ENCODE data around the gene GULP1. TPM values are rescaled to one million over a fixed set of nuclear protein-coding genes. Genes with fewer than 3 reads are reported as not detected.

The GULP1 gene
- total RNA-seq, 1 experiment from 2014 or later, result 76.0 TPM

DNA sequence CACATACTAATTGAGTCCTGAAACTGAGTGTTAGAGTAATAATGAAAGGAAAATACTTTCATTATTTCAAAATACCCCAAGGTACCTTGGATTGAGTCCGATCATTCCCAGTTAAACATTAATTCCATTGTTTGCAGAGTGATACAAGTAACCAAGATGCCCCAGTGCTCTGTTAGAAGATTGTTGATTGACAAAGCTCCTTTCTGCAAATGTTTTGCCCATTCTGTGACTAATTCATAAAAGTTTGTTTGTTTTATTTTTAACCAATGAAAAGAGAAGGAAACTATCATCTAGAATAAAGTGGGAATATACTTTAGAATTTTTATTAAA lies 124.0 kb downstream of the GULP1 start:
- H3K27me3 ChIP-seq (ENCODE audit: insufficient read depth, low read length), result no peaks in the 10 kb centered on the region
- RAD21 ChIA-PET (ENCODE audit: low non-redundant PET in 1 of 2, low total read pairs in 2 of 2, uncharacterized antibody in 2 of 2, unreplicated experiment in 2 of 2), result no interaction called here
- no peaks in the 10 kb centered on the region for H3K4me1 ChIP-seq (ENCODE audit: control insufficient read depth in 1 of 2, insufficient read depth in 2 of 2, low read length in 2 of 2)
- BruUV-seq (replicated peaks), result no TSS peak
- H3K4me3 ChIP-seq (replicated peaks in 1 of 2; ENCODE audit: low read depth in 1 of 2, low read length in 2 of 2), result no peak overlapping the region
- no peaks in the 10 kb centered on the region for H3K9me3 ChIP-seq (ENCODE audit: control insufficient read depth in 1 of 2, insufficient read depth in 1 of 2, low read depth in 1 of 2, low read length in 2 of 2)
- no peak overlapping the region for H3K9ac ChIP-seq (ENCODE audit: low read length)
- DNase-seq (ENCODE audit: low read depth, low spot score) (no peak), ATAC-seq (no peak)
- CTCF ChIA-PET, result no interaction called here
- H3K79me2 ChIP-seq (ENCODE audit: insufficient read depth, low read length), result peaks cover 18% of the 10 kb centered on the region
- TF ChIP-seq POLR2AphosphoS5 (IDR thresholded peaks at IDR 0.05; ENCODE audit: low read depth, low read length), result no peak
- no peak for TF ChIP-seq FOSL1 (IDR thresholded peaks at IDR 0.05; ENCODE audit: low read depth)
- TF ChIP-seq ZNF274 (IDR thresholded peaks at IDR 0.05; ENCODE audit: low read depth, low read length), result no peak
- TF ChIP-seq EGR1 (IDR thresholded peaks at IDR 0.05; ENCODE audit: low read depth), result no peak
- no peak for TF ChIP-seq JUND (IDR thresholded peaks at IDR 0.05)
- TF ChIP-seq TCF7L2 (IDR thresholded peaks at IDR 0.05; ENCODE audit: borderline replicate concordance, extremely low read depth, insufficient read depth, insufficient read length), result no peak
- TF ChIP-seq RAD21 (IDR thresholded peaks at IDR 0.05; ENCODE audit: low read depth), result no peak
- TF ChIP-seq, protein P1, sequence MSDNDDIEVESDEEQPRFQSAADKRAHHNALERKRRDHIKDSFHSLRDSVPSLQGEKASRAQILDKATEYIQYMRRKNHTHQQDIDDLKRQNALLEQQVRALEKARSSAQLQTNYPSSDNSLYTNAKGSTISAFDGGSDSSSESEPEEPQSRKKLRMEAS (IDR thresholded peaks at IDR 0.05), result no peak
- TF ChIP-seq ELF1 (IDR thresholded peaks at IDR 0.05; ENCODE audit: borderline replicate concordance, low read depth), result no peak
- no peak for TF ChIP-seq ZFX (IDR thresholded peaks at IDR 0.05)
- H4K20me1 ChIP-seq (ENCODE audit: insufficient read depth), result no peaks in the 10 kb centered on the region
- 0 out of 4 replicates have a peak, but pooled peaks cover 0 to 5% of the 10 kb centered on the region in 2 experiments for H3K36me3 ChIP-seq (ENCODE audit: control insufficient read depth in 1 of 2, insufficient read depth in 2 of 2, low read length in 2 of 2)
- intact Hi-C loops (cut with micrococcal nuclease), result no loop called here
- no peak overlapping the region for H2AFZ ChIP-seq (ENCODE audit: low read depth, low read length, poor library complexity, severe bottlenecking)
- no peak overlapping the region for H3K27ac ChIP-seq (ENCODE audit: low read depth, low read length)
- H3K4me2 ChIP-seq (ENCODE audit: low read length), result no peak overlapping the region
- no peaks in the 10 kb centered on the region for H3K9me2 ChIP-seq (ENCODE audit: insufficient read depth)
- POLR2A ChIA-PET, result no interaction called here

DNA sequence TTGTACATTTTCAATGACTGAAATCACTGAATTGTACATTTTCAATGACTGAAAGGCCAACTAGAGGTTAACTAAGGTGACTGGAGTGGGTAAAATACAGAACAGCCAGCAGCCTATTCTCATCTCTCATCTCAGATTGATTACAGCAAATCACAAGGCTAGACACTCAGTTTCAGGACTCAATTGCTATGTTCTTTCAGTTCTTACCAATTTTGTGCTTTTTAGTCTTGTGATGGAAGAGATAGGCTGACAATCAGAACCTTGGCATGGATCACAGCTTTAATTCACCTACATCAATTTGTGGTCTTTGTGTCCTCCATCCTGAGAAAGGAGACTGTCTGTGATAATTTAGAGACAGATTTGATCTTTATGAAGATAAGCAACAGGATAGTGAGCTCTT lies 124.7 kb downstream of the GULP1 start:
- no peaks in the 10 kb centered on the region for H3K9me3 ChIP-seq (ENCODE audit: control insufficient read depth in 1 of 2, insufficient read depth in 1 of 2, low read depth in 1 of 2, low read length in 2 of 2)
- no peak overlapping the region for H3K9ac ChIP-seq (ENCODE audit: low read length)
- intact Hi-C loops (cut with micrococcal nuclease), result no loop called here
- ChIA-PET CTCF (no interaction called here), POLR2A (no interaction called here), RAD21 (ENCODE audit: low non-redundant PET in 1 of 2, low total read pairs in 2 of 2, uncharacterized antibody in 2 of 2, unreplicated experiment in 2 of 2) (no interaction called here)
- H3K4me2 ChIP-seq (ENCODE audit: low read length), result no peak overlapping the region
- no peaks in the 10 kb centered on the region for H3K4me1 ChIP-seq (ENCODE audit: control insufficient read depth in 1 of 2, insufficient read depth in 2 of 2, low read length in 2 of 2)
- no peak overlapping the region for H3K4me3 ChIP-seq (replicated peaks in 1 of 2; ENCODE audit: low read depth in 1 of 2, low read length in 2 of 2)
- peaks cover 21% of the 10 kb centered on the region for H3K79me2 ChIP-seq (ENCODE audit: insufficient read depth, low read length)
- H3K36me3 ChIP-seq (ENCODE audit: control insufficient read depth in 1 of 2, insufficient read depth in 2 of 2, low read length in 2 of 2), result 0 out of 4 replicates have a peak, but pooled peaks cover 0 to 8% of the 10 kb centered on the region in 2 experiments
- no peaks in the 10 kb centered on the region for H4K20me1 ChIP-seq (ENCODE audit: insufficient read depth)
- no peak overlapping the region for H3K27ac ChIP-seq (ENCODE audit: low read depth, low read length)
- no peak for ATAC-seq
- no peaks in the 10 kb centered on the region for H3K9me2 ChIP-seq (ENCODE audit: insufficient read depth)
- DNase-seq (ENCODE audit: low read depth, low spot score), result no peak
- no TSS peak for BruUV-seq (replicated peaks)
- H2AFZ ChIP-seq (ENCODE audit: low read depth, low read length, poor library complexity, severe bottlenecking), result no peak overlapping the region
- no peaks in the 10 kb centered on the region for H3K27me3 ChIP-seq (ENCODE audit: insufficient read depth, low read length)
- TF ChIP-seq SP1 (IDR thresholded peaks at IDR 0.05; ENCODE audit: low read depth), result no peak
- no peak for TF ChIP-seq TCF7L2 (IDR thresholded peaks at IDR 0.05; ENCODE audit: borderline replicate concordance, extremely low read depth, insufficient read depth, insufficient read length)
- no peak for TF ChIP-seq CEBPB (IDR thresholded peaks at IDR 0.05; ENCODE audit: low read depth)
- no peak for TF ChIP-seq POLR2A (IDR thresholded peaks at IDR 0.05; ENCODE audit: borderline replicate concordance, extremely low read depth, insufficient read depth, insufficient read length)
- TF ChIP-seq ZFX (IDR thresholded peaks at IDR 0.05), result no peak
- TF ChIP-seq RAD21 (IDR thresholded peaks at IDR 0.05; ENCODE audit: low read depth), result no peak
- TF ChIP-seq EZH2phosphoT487 (IDR thresholded peaks at IDR 0.05; ENCODE audit: borderline replicate concordance), result no peak
- TF ChIP-seq CBX3 (IDR thresholded peaks at IDR 0.05; ENCODE audit: low read depth), result no peak
- TF ChIP-seq, protein P2, sequence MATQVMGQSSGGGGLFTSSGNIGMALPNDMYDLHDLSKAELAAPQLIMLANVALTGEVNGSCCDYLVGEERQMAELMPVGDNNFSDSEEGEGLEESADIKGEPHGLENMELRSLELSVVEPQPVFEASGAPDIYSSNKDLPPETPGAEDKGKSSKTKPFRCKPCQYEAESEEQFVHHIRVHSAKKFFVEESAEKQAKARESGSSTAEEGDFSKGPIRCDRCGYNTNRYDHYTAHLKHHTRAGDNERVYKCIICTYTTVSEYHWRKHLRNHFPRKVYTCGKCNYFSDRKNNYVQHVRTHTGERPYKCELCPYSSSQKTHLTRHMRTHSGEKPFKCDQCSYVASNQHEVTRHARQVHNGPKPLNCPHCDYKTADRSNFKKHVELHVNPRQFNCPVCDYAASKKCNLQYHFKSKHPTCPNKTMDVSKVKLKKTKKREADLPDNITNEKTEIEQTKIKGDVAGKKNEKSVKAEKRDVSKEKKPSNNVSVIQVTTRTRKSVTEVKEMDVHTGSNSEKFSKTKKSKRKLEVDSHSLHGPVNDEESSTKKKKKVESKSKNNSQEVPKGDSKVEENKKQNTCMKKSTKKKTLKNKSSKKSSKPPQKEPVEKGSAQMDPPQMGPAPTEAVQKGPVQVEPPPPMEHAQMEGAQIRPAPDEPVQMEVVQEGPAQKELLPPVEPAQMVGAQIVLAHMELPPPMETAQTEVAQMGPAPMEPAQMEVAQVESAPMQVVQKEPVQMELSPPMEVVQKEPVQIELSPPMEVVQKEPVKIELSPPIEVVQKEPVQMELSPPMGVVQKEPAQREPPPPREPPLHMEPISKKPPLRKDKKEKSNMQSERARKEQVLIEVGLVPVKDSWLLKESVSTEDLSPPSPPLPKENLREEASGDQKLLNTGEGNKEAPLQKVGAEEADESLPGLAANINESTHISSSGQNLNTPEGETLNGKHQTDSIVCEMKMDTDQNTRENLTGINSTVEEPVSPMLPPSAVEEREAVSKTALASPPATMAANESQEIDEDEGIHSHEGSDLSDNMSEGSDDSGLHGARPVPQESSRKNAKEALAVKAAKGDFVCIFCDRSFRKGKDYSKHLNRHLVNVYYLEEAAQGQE (IDR thresholded peaks at IDR 0.05; ENCODE audit: low read depth), result no peak
- TF ChIP-seq, protein P3, sequence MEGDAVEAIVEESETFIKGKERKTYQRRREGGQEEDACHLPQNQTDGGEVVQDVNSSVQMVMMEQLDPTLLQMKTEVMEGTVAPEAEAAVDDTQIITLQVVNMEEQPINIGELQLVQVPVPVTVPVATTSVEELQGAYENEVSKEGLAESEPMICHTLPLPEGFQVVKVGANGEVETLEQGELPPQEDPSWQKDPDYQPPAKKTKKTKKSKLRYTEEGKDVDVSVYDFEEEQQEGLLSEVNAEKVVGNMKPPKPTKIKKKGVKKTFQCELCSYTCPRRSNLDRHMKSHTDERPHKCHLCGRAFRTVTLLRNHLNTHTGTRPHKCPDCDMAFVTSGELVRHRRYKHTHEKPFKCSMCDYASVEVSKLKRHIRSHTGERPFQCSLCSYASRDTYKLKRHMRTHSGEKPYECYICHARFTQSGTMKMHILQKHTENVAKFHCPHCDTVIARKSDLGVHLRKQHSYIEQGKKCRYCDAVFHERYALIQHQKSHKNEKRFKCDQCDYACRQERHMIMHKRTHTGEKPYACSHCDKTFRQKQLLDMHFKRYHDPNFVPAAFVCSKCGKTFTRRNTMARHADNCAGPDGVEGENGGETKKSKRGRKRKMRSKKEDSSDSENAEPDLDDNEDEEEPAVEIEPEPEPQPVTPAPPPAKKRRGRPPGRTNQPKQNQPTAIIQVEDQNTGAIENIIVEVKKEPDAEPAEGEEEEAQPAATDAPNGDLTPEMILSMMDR (IDR thresholded peaks at IDR 0.05 in 2 of 3, conservative IDR thresholded peaks at IDR 0.05 in 1 of 3; ENCODE audit: borderline replicate concordance in 1 of 3, insufficient read depth in 1 of 3, low read depth in 2 of 3, low read length in 2 of 3), result no peak
- TF ChIP-seq, protein P4, sequence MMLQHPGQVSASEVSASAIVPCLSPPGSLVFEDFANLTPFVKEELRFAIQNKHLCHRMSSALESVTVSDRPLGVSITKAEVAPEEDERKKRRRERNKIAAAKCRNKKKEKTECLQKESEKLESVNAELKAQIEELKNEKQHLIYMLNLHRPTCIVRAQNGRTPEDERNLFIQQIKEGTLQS (IDR thresholded peaks at IDR 0.05), result no peak
